ENCODE measurements around the gene SOD3. TPM values are rescaled to one million over a fixed set of nuclear protein-coding genes. Genes with fewer than 3 reads are reported as not detected.

Gene SOD3
- total and polyA plus RNA-seq, 2 of the 4 experiments (the other 2 are of a cell fraction) = 0.36 to 5.8 TPM

DNA sequence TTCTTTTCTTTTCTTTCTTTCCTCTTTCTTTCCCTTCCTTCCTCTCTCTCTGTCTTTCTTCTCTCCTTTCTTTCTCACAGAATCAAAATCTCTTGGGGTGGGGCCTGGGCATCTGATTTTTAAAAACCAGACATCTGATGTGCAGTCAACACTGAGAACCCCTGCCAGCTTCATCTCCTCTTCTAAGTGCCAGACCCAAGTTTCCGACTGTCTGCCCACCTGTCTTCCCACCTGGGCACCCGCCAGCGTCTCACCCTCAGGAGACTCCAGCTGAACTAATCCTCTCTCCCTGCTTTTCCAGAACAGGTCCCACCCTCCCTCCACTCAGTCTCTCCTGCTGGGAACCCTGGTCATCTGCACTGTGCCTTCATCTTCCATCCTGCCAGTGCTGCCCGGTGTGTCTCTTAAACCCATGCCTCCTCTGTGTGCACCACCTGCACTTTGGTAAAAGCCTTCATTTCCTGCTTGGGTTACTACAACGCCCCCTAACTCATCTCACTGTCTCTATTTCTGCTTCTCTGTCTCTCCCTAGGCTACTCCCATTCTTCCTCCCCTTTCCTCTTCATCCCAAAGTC lies 2.8 kb downstream of the SOD3 start:
- Histone ChIP-seq H4K5ac (ENCODE audit: low read depth, low read length) (no peak overlapping the region), H2BK120ac (ENCODE audit: low read depth, low read length) (no peak overlapping the region), H3K9me3 (ENCODE audit: control insufficient read depth, insufficient read depth, low read length) (no peaks in the 10 kb centered on the region), H3K14ac (replicated peaks; ENCODE audit: low read depth, low read length) (no peak overlapping the region), H4K20me1 (ENCODE audit: insufficient read depth, low read length) (no peaks in the 10 kb centered on the region), H3K79me1 (ENCODE audit: low read depth in 1 of 2, low read length in 2 of 2) (no peaks in the 10 kb centered on the region), H2AFZ (replicated peaks; ENCODE audit: low read length, poor library complexity) (no peak overlapping the region), H4K8ac (ENCODE audit: low read depth in 2 of 2, low read length in 2 of 2) (no peak overlapping the region), H2BK20ac (ENCODE audit: low read depth, low read length) (no peak overlapping the region; the same call in 1 of the 2 replicates), H2BK15ac (ENCODE audit: low read depth, low read length) (no peak overlapping the region), H3K9ac (ENCODE audit: low read depth, low read length) (no peak overlapping the region), H3K4me3 (ENCODE audit: insufficient read depth, low read depth, low read length) (no peak overlapping the region), H4K91ac (ENCODE audit: insufficient read depth, low read depth, low read length) (no peak overlapping the region), H2AK9ac (replicated peaks; ENCODE audit: low read depth, low read length, poor library complexity) (no peak overlapping the region), H3K18ac (ENCODE audit: low read depth, low read length) (no peak overlapping the region), H3K4me2 (ENCODE audit: low read depth, low read length) (no peak overlapping the region), H3K36me3 (ENCODE audit: control insufficient read depth, insufficient read depth, low read length) (no peaks in the 10 kb centered on the region; the same call in 1 of the 2 replicates), H2AK5ac (ENCODE audit: low read depth, low read length) (no peak overlapping the region), H3K27ac (ENCODE audit: insufficient read depth, low read length) (no peak overlapping the region), H3K9me1 (ENCODE audit: insufficient read depth, low read length) (peaks cover 12% of the 10 kb centered on the region), H2BK5ac (ENCODE audit: low read depth, low read length, poor library complexity, severe bottlenecking) (no peak overlapping the region), H3K4ac (ENCODE audit: low read depth, low read length) (no peak overlapping the region), H3K56ac (ENCODE audit: extremely low read depth, insufficient read depth, low read length) (no peak overlapping the region), H3K27me3 (ENCODE audit: control insufficient read depth, insufficient read depth, low read length) (no peaks in the 10 kb centered on the region; the same call in 1 of the 2 replicates), H3K4me1 (ENCODE audit: control insufficient read depth, insufficient read depth, low read length) (peaks cover 11% of the 10 kb centered on the region), H3K23ac (ENCODE audit: low read depth, low read length) (no peak overlapping the region)
- in situ Hi-C loops (cut with MboI; ENCODE audit: low sequenced_read_pairs) = no loop called here
- no peak for DNase-seq
- intact Hi-C loops (cut with micrococcal nuclease) = loop anchor here (10.0 kb wide), 1 partner anchor 323 kb away; no protein-coding TSS in a partner anchor
- BruUV-seq (replicated peaks) = no TSS peak
- 75% methylated on average over 5 of the region's 5 CpGs; no CpG with 5 or more reads in 1 of the 2 experiments for WGBS, 2 experiments (ENCODE audit: extremely low coverage in 2 of 2, insufficient read length in 1 of 2)
- CTCF ChIA-PET = interaction anchor here (0.5 kb wide), 1 partner anchor 75 kb away, joined by 3 read pairs; no protein-coding TSS in a partner anchor
- POLR2A ChIA-PET (ENCODE audit: unreplicated experiment) = no interaction called here
- dilution Hi-C loops (cut with HindIII; ENCODE audit: low sequenced_read_pairs, unreplicated experiment) = no loop called here
- no peak for ATAC-seq (ENCODE audit: low read depth)
- TF ChIP-seq, protein P1, sequence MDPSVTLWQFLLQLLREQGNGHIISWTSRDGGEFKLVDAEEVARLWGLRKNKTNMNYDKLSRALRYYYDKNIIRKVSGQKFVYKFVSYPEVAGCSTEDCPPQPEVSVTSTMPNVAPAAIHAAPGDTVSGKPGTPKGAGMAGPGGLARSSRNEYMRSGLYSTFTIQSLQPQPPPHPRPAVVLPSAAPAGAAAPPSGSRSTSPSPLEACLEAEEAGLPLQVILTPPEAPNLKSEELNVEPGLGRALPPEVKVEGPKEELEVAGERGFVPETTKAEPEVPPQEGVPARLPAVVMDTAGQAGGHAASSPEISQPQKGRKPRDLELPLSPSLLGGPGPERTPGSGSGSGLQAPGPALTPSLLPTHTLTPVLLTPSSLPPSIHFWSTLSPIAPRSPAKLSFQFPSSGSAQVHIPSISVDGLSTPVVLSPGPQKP (IDR thresholded peaks at IDR 0.05; ENCODE audit: borderline replicate concordance, low read depth, low read length) = no peak
- TF ChIP-seq MAZ (IDR thresholded peaks at IDR 0.05; ENCODE audit: borderline replicate concordance, low read depth, low read length) (no peak), MAFK (IDR thresholded peaks at IDR 0.05; ENCODE audit: low read depth, low read length) (no peak), RFX5 (IDR thresholded peaks at IDR 0.05; ENCODE audit: low read depth, low read length) (no peak), FOS (IDR thresholded peaks at IDR 0.05; ENCODE audit: low read depth, low read length) (no peak), CEBPB (IDR thresholded peaks at IDR 0.05; ENCODE audit: low read depth, low read length) (no peak)
